DOHH2 (cell line): ENCODE measurements around the gene CCDC12.

Experiments
- CTCF ChIP-seq: fragments of 200-600 bp; sonication (generic); IDR thresholded peaks from one replicate; pipeline ENCODE4 v1.5.1; 2014; ENCODE audit warnings: antibody characterized with exemption, mild to moderate bottlenecking, low read depth, low read length; ENCODE audit not compliant: poor library complexity, severe bottlenecking
- EZH2phosphoT487 ChIP-seq: fragments of 200-600 bp; sonication (generic); IDR thresholded peaks from 2 replicates; pipeline ENCODE4 v1.6.1; 2017; ENCODE audit warnings: borderline replicate concordance, mild to moderate bottlenecking, antibody characterized with exemption, low read length, moderate library complexity, mixed read lengths

- TF ChIP-seq CTCF (no peak), EZH2phosphoT487 (no peak)
Observed at GRCh38 chr3:47000198-47000815, 23.8 kb upstream of the CCDC12 start.
